GM23338 (cell line): ENCODE data around the gene CD177. TPM values are rescaled to one million over a fixed set of nuclear protein-coding genes. Genes with fewer than 3 reads are reported as not detected.
"Not testable (repeated sequence)": the region's sequence is repeated elsewhere in the genome, so short reads cannot be mapped to it uniquely, and the experiment has no call there.

Experiments
- ATAC-seq: fragments of 200-7000 bp; cut with Tn5 transposase; 3 replicates; pipeline ENCODE4 v1.9.1; 2020
- DNase-seq: peaks from one replicate; pipeline ENCODE4 v3.0.0-alpha.2; 2015; ENCODE audit warnings: low spot score
- H2AFZ ChIP-seq: fragments of 200-600 bp; sonication (generic); 2 replicates; pipeline ENCODE4 v1.8.0; 2016; ENCODE audit warnings: antibody characterized with exemption, mild to moderate bottlenecking, moderate library complexity
- H3F3A ChIP-seq: fragments of 200-600 bp; sonication (generic); replicated peaks from 2 replicates; pipeline ENCODE4 v1.8.0; 2017; ENCODE audit warnings: antibody characterized with exemption, mixed run types, low read depth
- H3K27ac ChIP-seq: fragments of 200-600 bp; sonication (generic); 2 replicates; pipeline ENCODE4 v1.6.1; 2016; ENCODE audit warnings: low read depth
- H3K27me3 ChIP-seq: fragments of 200-600 bp; sonication (generic); 2 replicates; pipeline ENCODE4 v1.8.0; 2016; ENCODE audit warnings: mild to moderate bottlenecking, mixed run types, moderate library complexity; ENCODE audit not compliant: insufficient read depth
- H3K36me3 ChIP-seq: fragments of 200-600 bp; sonication (generic); 2 replicates; pipeline ENCODE4 v1.8.0; 2016; ENCODE audit warnings: mild to moderate bottlenecking; ENCODE audit not compliant: insufficient read depth
- H3K4me1 ChIP-seq: fragments of 200-600 bp; sonication (generic); 2 replicates; pipeline ENCODE4 v1.8.0; 2016; ENCODE audit warnings: mild to moderate bottlenecking, moderate library complexity; ENCODE audit not compliant: insufficient read depth
- H3K4me2 ChIP-seq: fragments of 200-600 bp; sonication (generic); 2 replicates; pipeline ENCODE4 v1.7.1; 2017; ENCODE audit warnings: mixed run types
- H3K4me3 ChIP-seq: fragments of 200-600 bp; sonication (generic); 2 replicates; pipeline ENCODE4 v1.6.1; 2016; ENCODE audit warnings: mixed run types
- H3K79me2 ChIP-seq: fragments of 200-600 bp; sonication (generic); replicated peaks from 2 replicates; pipeline ENCODE4 v1.8.0; 2017; ENCODE audit warnings: mild to moderate bottlenecking; ENCODE audit not compliant: insufficient read depth
- H3K9me2 ChIP-seq: fragments of 200-600 bp; sonication (generic); 2 replicates; pipeline ENCODE4 v1.8.0; 2017; ENCODE audit not compliant: insufficient read depth
- H4K20me1 ChIP-seq: fragments of 200-600 bp; sonication (generic); replicated peaks from 2 replicates; pipeline ENCODE4 v1.8.0; 2017; ENCODE audit warnings: mild to moderate bottlenecking; ENCODE audit not compliant: insufficient read depth
- H3K27ac Mint-ChIP-seq: 2 replicates; pipeline ENCODE4 v1.8.0; 2020; ENCODE audit warnings: inconsistent platforms, mild to moderate bottlenecking, moderate library complexity, mixed read lengths
- H3K27me3 Mint-ChIP-seq: 3 replicates; pipeline ENCODE4 v1.8.0; 2022; ENCODE audit warnings: low read depth, mild to moderate bottlenecking, moderate library complexity, mixed read lengths, inconsistent platforms; ENCODE audit not compliant: insufficient read depth, poor library complexity
- H3K36me3 Mint-ChIP-seq: 3 replicates; pipeline ENCODE4 v1.8.0; 2021; ENCODE audit warnings: low read depth, mild to moderate bottlenecking, inconsistent platforms, moderate library complexity, mixed read lengths
- H3K4me1 Mint-ChIP-seq: 3 replicates; pipeline ENCODE4 v1.8.0; 2020; ENCODE audit warnings: mild to moderate bottlenecking, inconsistent platforms, mixed read lengths
- H3K4me3 Mint-ChIP-seq: 3 replicates; pipeline ENCODE4 v1.8.0; 2021; ENCODE audit warnings: moderate library complexity, mild to moderate bottlenecking, inconsistent platforms, mixed read lengths
- H3K9me3 Mint-ChIP-seq: 3 replicates; pipeline ENCODE4 v1.8.0; 2020; ENCODE audit warnings: moderate library complexity, mild to moderate bottlenecking, inconsistent platforms, mixed read lengths
- CREB1 ChIP-seq: fragments of 250-450 bp; sonication (Bioruptor Pico); IDR thresholded peaks from 2 replicates; pipeline ENCODE4 v1.5.0; 2020; ENCODE audit warnings: low read depth, mild to moderate bottlenecking, moderate library complexity
- JUNB ChIP-seq: IDR thresholded peaks from one replicate; pipeline ENCODE4 v1.6.1; 2016; ENCODE audit warnings: antibody characterized with exemption; ENCODE audit not compliant: unreplicated experiment
- POLR2AphosphoS5 ChIP-seq: IDR thresholded peaks from 2 replicates; pipeline ENCODE4 v1.6.1; 2016; ENCODE audit warnings: antibody characterized with exemption, low read depth
- ZNF114 ChIP-seq: fragments of 250-450 bp; sonication (Bioruptor Pico); IDR thresholded peaks from 2 replicates; pipeline ENCODE4 v1.5.0; 2020; ENCODE audit warnings: mild to moderate bottlenecking, moderate library complexity
- polyA plus RNA-seq: library from polyadenylated mRNA; unstranded; fragments of >200 nt; fragmentation: Nextera tagmentation; extraction: Ambion mirVana; gene quantifications from 2 replicates; pipeline ENCODE4 v1.2.1, GENCODE V29; 2016
- total RNA-seq: library from RNA; depleted of rRNA; stranded (reverse); fragments of >200 nt; shearing (Covaris generic); gene quantifications from 2 replicates; pipeline ENCODE4 v1.2.3, GENCODE V29; 2014
- TF ChIP-seq, protein P1 (sequence below): IDR thresholded peaks from one replicate; pipeline ENCODE4 v1.6.1; 2018; ENCODE audit warnings: antibody characterized with exemption; ENCODE audit not compliant: unreplicated experiment
- TF ChIP-seq, protein P2 (sequence below): IDR thresholded peaks from 2 replicates; pipeline ENCODE4 v1.6.1; 2016; ENCODE audit warnings: antibody characterized with exemption
- TF ChIP-seq, protein P3 (sequence below): fragments of 250-450 bp; sonication (Bioruptor Pico); IDR thresholded peaks from 2 replicates; pipeline ENCODE4 v1.5.0; 2020; ENCODE audit warnings: mild to moderate bottlenecking, moderate library complexity

CD177 gene
- total and polyA plus RNA-seq, 2 experiments from 2014 or later: 0.50 to 0.90 TPM

DNA sequence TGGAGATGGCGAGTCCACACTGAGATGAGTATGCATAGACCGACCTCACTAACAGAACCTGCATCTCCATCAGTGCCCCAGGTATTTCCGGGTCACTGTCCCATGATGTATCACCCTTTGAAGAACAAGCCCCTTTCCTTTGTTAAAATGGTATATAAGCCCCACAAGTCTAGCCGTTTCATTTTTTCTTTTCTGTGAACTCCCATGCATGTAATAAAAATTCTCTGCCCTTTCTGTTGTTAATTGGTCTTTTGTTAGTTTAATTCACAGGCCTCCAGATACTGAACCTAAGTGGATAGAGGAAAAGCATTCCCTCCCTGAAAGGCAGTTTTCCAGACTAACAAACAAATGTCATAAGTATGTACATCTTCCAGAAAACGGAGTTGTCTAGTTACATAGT, 15.0 kb upstream of the CD177 start:
- no peak for TF ChIP-seq ZNF114 (CRISPR knock-in tag)
- TF ChIP-seq, protein P1, sequence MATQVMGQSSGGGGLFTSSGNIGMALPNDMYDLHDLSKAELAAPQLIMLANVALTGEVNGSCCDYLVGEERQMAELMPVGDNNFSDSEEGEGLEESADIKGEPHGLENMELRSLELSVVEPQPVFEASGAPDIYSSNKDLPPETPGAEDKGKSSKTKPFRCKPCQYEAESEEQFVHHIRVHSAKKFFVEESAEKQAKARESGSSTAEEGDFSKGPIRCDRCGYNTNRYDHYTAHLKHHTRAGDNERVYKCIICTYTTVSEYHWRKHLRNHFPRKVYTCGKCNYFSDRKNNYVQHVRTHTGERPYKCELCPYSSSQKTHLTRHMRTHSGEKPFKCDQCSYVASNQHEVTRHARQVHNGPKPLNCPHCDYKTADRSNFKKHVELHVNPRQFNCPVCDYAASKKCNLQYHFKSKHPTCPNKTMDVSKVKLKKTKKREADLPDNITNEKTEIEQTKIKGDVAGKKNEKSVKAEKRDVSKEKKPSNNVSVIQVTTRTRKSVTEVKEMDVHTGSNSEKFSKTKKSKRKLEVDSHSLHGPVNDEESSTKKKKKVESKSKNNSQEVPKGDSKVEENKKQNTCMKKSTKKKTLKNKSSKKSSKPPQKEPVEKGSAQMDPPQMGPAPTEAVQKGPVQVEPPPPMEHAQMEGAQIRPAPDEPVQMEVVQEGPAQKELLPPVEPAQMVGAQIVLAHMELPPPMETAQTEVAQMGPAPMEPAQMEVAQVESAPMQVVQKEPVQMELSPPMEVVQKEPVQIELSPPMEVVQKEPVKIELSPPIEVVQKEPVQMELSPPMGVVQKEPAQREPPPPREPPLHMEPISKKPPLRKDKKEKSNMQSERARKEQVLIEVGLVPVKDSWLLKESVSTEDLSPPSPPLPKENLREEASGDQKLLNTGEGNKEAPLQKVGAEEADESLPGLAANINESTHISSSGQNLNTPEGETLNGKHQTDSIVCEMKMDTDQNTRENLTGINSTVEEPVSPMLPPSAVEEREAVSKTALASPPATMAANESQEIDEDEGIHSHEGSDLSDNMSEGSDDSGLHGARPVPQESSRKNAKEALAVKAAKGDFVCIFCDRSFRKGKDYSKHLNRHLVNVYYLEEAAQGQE: no peak
- TF ChIP-seq, protein P2, sequence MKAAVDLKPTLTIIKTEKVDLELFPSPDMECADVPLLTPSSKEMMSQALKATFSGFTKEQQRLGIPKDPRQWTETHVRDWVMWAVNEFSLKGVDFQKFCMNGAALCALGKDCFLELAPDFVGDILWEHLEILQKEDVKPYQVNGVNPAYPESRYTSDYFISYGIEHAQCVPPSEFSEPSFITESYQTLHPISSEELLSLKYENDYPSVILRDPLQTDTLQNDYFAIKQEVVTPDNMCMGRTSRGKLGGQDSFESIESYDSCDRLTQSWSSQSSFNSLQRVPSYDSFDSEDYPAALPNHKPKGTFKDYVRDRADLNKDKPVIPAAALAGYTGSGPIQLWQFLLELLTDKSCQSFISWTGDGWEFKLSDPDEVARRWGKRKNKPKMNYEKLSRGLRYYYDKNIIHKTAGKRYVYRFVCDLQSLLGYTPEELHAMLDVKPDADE: no peak
- no peak for TF ChIP-seq CREB1 (CRISPR knock-in tag)
- TF ChIP-seq JUNB: no peak
- TF ChIP-seq, protein P3, sequence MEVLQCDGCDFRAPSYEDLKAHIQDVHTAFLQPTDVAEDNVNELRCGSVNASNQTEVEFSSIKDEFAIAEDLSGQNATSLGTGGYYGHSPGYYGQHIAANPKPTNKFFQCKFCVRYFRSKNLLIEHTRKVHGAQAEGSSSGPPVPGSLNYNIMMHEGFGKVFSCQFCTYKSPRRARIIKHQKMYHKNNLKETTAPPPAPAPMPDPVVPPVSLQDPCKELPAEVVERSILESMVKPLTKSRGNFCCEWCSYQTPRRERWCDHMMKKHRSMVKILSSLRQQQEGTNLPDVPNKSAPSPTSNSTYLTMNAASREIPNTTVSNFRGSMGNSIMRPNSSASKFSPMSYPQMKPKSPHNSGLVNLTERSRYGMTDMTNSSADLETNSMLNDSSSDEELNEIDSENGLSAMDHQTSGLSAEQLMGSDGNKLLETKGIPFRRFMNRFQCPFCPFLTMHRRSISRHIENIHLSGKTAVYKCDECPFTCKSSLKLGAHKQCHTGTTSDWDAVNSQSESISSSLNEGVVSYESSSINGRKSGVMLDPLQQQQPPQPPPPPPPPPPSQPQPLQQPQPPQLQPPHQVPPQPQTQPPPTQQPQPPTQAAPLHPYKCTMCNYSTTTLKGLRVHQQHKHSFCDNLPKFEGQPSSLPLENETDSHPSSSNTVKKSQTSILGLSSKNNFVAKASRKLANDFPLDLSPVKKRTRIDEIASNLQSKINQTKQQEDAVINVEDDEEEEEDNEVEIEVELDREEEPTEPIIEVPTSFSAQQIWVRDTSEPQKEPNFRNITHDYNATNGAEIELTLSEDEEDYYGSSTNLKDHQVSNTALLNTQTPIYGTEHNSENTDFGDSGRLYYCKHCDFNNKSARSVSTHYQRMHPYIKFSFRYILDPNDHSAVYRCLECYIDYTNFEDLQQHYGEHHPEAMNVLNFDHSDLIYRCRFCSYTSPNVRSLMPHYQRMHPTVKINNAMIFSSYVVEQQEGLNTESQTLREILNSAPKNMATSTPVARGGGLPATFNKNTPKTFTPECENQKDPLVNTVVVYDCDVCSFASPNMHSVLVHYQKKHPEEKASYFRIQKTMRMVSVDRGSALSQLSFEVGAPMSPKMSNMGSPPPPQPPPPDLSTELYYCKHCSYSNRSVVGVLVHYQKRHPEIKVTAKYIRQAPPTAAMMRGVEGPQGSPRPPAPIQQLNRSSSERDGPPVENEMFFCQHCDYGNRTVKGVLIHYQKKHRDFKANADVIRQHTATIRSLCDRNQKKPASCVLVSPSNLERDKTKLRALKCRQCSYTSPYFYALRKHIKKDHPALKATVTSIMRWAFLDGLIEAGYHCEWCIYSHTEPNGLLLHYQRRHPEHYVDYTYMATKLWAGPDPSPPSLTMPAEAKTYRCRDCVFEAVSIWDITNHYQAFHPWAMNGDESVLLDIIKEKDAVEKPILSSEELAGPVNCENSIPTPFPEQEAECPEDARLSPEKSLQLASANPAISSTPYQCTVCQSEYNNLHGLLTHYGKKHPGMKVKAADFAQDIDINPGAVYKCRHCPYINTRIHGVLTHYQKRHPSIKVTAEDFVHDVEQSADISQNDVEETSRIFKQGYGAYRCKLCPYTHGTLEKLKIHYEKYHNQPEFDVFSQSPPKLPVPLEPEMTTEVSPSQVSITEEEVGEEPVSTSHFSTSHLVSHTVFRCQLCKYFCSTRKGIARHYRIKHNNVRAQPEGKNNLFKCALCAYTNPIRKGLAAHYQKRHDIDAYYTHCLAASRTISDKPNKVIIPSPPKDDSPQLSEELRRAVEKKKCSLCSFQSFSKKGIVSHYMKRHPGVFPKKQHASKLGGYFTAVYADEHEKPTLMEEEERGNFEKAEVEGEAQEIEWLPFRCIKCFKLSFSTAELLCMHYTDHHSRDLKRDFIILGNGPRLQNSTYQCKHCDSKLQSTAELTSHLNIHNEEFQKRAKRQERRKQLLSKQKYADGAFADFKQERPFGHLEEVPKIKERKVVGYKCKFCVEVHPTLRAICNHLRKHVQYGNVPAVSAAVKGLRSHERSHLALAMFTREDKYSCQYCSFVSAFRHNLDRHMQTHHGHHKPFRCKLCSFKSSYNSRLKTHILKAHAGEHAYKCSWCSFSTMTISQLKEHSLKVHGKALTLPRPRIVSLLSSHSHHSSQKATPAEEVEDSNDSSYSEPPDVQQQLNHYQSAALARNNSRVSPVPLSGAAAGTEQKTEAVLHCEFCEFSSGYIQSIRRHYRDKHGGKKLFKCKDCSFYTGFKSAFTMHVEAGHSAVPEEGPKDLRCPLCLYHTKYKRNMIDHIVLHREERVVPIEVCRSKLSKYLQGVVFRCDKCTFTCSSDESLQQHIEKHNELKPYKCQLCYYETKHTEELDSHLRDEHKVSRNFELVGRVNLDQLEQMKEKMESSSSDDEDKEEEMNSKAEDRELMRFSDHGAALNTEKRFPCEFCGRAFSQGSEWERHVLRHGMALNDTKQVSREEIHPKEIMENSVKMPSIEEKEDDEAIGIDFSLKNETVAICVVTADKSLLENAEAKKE: no peak
- TF ChIP-seq POLR2AphosphoS5: no peak
- no peaks in the 10 kb centered on the region for H3F3A ChIP-seq
- Mint-ChIP-seq H3K4me3 (no peak overlapping the region), H3K36me3 (peaks cover 4% of the 10 kb centered on the region; the same call in 1 of the 3 replicates), H3K27me3 (peaks cover 3% of the 10 kb centered on the region), H3K4me1 (no peaks in the 10 kb centered on the region; the same call in 1 of the 3 replicates), H3K27ac (no peak overlapping the region), H3K9me3 (peaks cover 10% of the 10 kb centered on the region; the same call in 1 of the 3 replicates)
- H3K4me1 ChIP-seq: peaks cover 3% of the 10 kb centered on the region; the same call in 1 of the 2 replicates
- H2AFZ ChIP-seq: no peak overlapping the region
- no peaks in the 10 kb centered on the region for H4K20me1 ChIP-seq
- ATAC-seq (no peak), DNase-seq (no peak)
- no peaks in the 10 kb centered on the region for H3K79me2 ChIP-seq
- H3K4me2 ChIP-seq: no peak overlapping the region
- no peaks in the 10 kb centered on the region for H3K27me3 ChIP-seq
- no peaks in the 10 kb centered on the region for H3K9me2 ChIP-seq
- H3K4me3 ChIP-seq: no peak overlapping the region
- H3K27ac ChIP-seq: no peak overlapping the region
- H3K36me3 ChIP-seq: no peaks in the 10 kb centered on the region

DNA sequence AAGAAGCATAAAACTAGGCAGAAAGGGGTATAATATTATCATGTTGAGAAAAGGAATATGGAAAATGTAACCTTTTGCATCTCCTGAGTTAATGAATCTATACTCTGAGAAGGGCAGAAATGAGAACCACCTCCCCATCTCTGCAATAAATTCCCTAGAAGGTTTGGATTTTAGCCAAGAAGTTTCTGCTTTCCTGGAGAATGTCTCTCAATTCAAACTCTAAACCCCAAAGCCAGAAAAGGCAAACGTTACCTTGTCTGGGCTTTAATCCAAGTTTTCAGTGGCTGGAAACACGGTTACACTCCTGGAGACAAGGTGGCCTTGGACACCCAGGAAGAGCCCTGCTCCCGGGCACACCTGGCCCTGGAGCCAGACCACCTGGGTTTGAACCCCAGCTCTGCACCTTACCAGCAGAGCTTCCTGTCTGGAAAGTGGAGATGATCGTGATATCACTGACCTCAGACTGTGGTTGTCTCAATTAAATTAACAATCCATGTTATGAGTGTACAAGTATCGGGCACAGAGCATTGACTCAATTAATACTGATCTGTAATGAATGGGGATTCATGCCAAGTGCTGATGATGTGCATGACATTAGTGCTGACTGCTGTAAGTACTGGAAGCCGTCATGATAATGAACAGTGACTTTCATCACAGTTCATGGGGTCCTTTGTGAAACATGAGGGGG, 14.1 kb upstream of the CD177 start:
- H3K27me3 Mint-ChIP-seq, H3K27ac Mint-ChIP-seq, H3K4me3 Mint-ChIP-seq, H3K36me3 ChIP-seq, H3K27me3 ChIP-seq, H3K9me3 Mint-ChIP-seq, ATAC-seq, H3K4me1 Mint-ChIP-seq, H3K4me2 ChIP-seq, H3K9me2 ChIP-seq, H3K4me1 ChIP-seq, H4K20me1 ChIP-seq, DNase-seq, H3K79me2 ChIP-seq, H3K36me3 Mint-ChIP-seq, H2AFZ ChIP-seq, H3F3A ChIP-seq, H3K27ac ChIP-seq, H3K4me3 ChIP-seq: not testable (repeated sequence)
